GM13976 (cell line): ENCODE data around the gene TMEM131.
"Not testable (repeated sequence)": the region's sequence is repeated elsewhere in the genome, so short reads cannot be mapped to it uniquely, and the experiment has no call there.

Experiments used
- DNase-seq: peaks from one replicate; pipeline ENCODE4 v3.0.0; 2012; ENCODE audit warnings: low spot score
- in situ Hi-C: fragments of 300-500 bp; cut with MboI; formaldehyde crosslinking; loops from one replicate; pipeline ENCODE4 v1.12.0; 2022; ENCODE audit warnings: low sequenced_read_pairs, mixed read lengths, inconsistent platforms; ENCODE audit not compliant: unreplicated experiment
- TF ChIP-seq, protein P1 (sequence below): IDR thresholded peaks from 2 replicates; pipeline ENCODE4 v1.5.1; 2012; ENCODE audit warnings: borderline replicate concordance, mild to moderate bottlenecking; ENCODE audit not compliant: insufficient read depth; ENCODE audit errors: extremely low read depth, missing control alignments, control extremely low read depth

Gene TMEM131

DNA sequence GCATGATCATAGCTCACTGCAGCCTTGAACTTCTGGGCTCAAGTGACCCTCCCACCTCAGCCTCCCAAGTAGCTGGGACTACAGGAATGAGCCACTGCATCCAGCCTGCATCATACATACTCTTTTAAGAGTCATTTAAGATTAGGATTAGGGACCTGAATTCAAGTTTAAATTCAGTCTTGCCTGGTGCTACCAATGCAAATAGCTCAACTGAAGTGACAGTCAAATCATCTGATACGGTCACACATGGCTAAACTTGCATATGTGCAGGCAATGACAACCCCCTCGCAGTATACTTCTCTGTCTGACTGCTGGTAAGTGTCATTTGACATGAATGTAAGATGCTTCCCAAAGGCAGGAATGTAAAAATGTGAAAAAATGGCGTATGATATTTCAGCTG lies 31.8 kb upstream of the TMEM131 start:
- TF ChIP-seq, protein P1, sequence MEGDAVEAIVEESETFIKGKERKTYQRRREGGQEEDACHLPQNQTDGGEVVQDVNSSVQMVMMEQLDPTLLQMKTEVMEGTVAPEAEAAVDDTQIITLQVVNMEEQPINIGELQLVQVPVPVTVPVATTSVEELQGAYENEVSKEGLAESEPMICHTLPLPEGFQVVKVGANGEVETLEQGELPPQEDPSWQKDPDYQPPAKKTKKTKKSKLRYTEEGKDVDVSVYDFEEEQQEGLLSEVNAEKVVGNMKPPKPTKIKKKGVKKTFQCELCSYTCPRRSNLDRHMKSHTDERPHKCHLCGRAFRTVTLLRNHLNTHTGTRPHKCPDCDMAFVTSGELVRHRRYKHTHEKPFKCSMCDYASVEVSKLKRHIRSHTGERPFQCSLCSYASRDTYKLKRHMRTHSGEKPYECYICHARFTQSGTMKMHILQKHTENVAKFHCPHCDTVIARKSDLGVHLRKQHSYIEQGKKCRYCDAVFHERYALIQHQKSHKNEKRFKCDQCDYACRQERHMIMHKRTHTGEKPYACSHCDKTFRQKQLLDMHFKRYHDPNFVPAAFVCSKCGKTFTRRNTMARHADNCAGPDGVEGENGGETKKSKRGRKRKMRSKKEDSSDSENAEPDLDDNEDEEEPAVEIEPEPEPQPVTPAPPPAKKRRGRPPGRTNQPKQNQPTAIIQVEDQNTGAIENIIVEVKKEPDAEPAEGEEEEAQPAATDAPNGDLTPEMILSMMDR: no peak
- DNase-seq: peak; percentile 47
- in situ Hi-C loops: no loop called here

DNA sequence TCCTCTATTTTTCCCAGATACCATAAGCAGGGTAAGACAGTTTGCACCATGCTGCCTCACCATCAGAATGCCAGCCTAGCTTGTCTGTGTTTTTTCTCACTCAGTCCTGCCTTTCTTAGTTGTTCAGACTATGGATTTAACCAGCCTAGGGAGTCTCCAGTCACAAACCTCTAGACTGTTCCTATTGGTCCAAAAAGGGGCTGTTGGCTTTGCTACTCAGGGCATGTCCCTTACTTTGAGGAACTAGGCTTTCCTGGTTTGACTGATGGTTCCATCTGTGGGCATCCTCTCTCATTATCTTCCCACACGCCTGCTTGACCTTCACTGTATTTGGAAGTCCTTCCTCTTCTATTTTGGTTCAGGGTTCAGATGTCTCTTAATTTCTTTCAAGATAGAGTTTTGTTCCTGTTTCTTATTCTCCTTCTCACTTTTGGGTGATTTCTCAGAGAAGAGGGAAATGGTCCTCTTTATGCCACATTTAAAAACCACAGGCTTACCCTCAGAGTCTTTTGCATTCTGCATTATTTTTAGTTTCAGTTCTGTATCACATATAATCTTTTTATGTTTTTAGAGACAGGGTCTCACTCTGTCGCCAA lies 31.3 kb upstream of the TMEM131 start:
- TF ChIP-seq, protein P1: no peak
- in situ Hi-C loops: no loop called here
- peak; percentile 77 for DNase-seq

DNA sequence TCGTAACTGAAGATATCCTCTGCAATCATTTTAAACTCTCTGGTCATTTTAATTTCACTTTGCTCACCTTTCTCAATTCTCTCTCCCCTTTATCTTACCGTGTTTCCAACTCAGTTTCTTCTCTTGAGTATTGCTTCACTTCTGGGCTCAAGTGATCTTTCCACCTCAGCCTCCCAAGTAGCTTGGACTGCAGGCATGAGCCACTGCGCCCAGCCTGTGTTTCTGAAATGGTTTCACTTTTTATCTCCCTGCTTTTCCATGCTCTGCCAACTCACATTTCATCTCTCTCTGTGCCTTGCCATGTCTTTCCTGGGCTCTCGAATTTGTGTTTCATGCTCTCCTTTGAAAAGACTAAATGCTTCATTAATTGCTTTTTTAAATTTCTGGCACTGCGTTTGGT lies 30.5 kb upstream of the TMEM131 start:
- no peak for DNase-seq
- TF ChIP-seq, protein P1: no peak
- in situ Hi-C loops: no loop called here

DNA sequence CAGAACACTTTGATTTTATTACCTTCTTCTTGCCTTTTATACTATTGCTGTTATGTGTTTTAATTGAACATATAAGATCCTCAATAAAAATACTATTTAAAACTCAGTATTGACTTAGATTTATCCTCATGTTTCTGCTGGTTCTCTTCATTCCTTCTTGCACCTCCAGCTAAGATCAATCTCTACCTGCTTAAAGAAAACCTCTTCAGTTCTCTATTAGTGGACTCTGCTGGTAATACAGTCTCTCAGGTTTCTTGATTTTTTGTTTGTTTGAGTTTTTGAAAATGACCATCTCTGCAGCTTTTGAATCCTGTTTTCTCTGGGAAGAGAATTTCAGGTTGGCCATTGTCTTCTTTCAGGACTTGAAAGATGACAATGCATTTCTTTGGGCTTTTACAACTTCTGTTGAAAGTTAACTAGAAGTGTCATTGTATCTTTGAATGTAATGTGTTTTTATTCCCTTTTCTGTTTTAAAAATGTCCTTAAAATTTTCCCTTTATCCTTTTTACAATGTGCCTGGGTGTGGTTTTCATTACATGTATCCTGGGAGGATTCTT lies 29.8 kb upstream of the TMEM131 start:
- in situ Hi-C loops: no loop called here
- TF ChIP-seq, protein P1: no peak

DNA sequence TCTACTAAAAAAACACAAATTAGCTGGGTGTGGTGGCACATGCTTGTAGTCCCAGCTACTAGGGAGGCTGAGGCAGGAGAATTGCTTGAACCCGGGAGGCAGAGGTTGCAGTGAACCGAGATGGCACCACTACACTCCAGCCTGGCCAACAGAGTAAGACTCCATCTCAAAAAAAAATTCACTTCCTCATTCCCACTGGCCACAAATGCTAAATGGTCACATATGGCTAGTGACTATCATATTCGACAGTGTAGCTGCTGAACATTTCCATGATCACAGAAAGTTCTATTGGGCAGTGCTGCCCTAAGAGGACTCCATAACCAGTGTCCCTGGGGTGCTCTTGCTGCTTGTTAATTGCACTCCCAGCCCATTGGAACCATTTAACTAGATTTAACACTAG lies 26.3 kb upstream of the TMEM131 start:
- in situ Hi-C loops, DNase-seq: not testable (repeated sequence)

More for the DNA sequence above, 29.8 kb upstream of the TMEM131 start:
- DNase-seq: no peak

DNA sequence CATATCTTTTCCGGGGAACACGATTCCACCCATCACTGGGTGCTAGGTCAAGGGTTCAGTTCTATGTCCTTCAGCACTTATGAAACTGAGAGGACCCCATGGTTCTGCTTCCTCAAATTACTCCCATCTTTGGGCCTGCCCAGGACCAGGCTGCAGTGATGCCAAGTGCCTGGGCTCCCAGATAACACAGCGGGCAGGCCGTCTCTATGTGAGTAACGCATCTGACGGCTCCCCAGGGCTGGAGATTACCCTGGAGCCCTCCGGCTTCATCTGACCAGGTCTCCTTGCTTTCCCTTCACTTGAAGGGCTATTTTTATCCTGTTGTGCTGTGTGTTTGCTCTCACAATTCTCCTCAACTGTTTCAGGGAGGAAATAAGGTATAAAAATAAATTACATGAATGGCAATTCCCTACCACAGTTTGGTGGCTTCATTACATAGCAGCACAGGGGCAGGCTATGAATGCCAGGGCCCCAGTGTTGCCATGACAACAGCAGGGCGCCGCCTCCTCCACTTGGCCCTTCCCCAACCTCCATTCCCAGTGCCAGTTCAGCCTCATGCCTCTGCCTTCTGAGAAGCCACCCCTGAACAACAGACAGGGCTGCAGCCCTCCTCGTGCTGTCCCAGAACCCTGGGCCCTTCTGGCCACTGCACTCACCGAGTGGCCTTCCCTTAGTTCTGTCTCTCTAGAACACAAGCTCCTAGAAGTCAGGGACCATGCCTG lies 25.4 kb upstream of the TMEM131 start:
- TF ChIP-seq, protein P1: no peak
- in situ Hi-C loops: no loop called here
- no peak for DNase-seq

DNA sequence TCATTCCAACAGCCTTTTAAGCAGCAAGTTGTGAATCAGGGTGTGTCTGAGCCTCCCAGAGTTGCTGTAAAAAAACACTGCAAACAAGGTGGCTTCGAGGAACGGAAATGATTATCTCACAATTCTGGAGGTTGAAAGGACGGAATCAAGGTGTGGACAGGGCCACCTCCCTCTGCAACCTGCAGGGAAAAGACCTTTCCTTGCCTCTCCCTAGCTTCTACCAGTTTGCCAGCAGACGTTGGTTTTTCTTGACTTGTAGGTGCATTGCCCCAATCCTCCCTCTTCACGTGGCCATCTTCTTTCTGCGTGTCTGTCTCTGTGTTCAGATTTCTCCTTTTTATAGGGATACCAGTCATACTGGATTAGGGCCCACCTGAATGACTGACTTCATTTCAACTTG lies 24.8 kb upstream of the TMEM131 start:
- DNase-seq: no peak
- in situ Hi-C loops: no loop called here
- TF ChIP-seq, protein P1: no peak
